Osteoblast (primary cell): ENCODE results near the gene MAP3K7. TPM values are rescaled to one million over a fixed set of nuclear protein-coding genes. Genes with fewer than 3 reads are reported as not detected.

ENCODE experiments used
- DNase-seq: peaks from one replicate; pipeline ENCODE4 v3.0.0; 2011; ENCODE audit warnings: low spot score, mixed read lengths; ENCODE audit not compliant: insufficient read length; ENCODE audit errors: missing footprints
- H2AFZ ChIP-seq: 2 replicates; pipeline ENCODE4 v1.6.0; 2011; ENCODE audit warnings: mild to moderate bottlenecking, low read length
- H3K27ac ChIP-seq: 2 replicates; pipeline ENCODE4 v1.5.1; 2011; ENCODE audit warnings: mild to moderate bottlenecking, low read depth, low read length, moderate library complexity
- H3K27me3 ChIP-seq: 2 replicates; pipeline ENCODE4 v1.6.0; 2012; ENCODE audit warnings: mild to moderate bottlenecking, control low read depth, inconsistent platforms, low read length, moderate library complexity; ENCODE audit not compliant: insufficient read depth
- H3K36me3 ChIP-seq: 2 replicates; pipeline ENCODE4 v1.5.1; 2011; ENCODE audit warnings: mild to moderate bottlenecking, low read length, control low read depth, moderate library complexity; ENCODE audit not compliant: insufficient read depth
- H3K4me1 ChIP-seq: 2 replicates; pipeline ENCODE4 v1.5.1; 2011; ENCODE audit warnings: mild to moderate bottlenecking, low read length, control low read depth, moderate library complexity; ENCODE audit not compliant: insufficient read depth
- H3K4me2 ChIP-seq: 2 replicates; pipeline ENCODE4 v1.6.0; 2011; ENCODE audit warnings: mild to moderate bottlenecking, low read length; ENCODE audit not compliant: insufficient read depth
- H3K4me3 ChIP-seq: fragments of 200-600 bp; sonication (generic); 3 replicates; pipeline ENCODE4 v1.5.1; 2012; ENCODE audit warnings: mild to moderate bottlenecking, low read length, inconsistent platforms; ENCODE audit not compliant: insufficient read depth
- H3K79me2 ChIP-seq: 2 replicates; pipeline ENCODE4 v1.6.0; 2012; ENCODE audit warnings: mild to moderate bottlenecking, low read length, control low read depth, inconsistent platforms; ENCODE audit not compliant: insufficient read depth
- H3K9me3 ChIP-seq: 2 replicates; pipeline ENCODE4 v1.5.1; 2011; ENCODE audit warnings: low read depth, low read length, control low read depth
- H4K20me1 ChIP-seq: 2 replicates; pipeline ENCODE4 v1.6.0; 2012; ENCODE audit warnings: mild to moderate bottlenecking, low read length, control low read depth; ENCODE audit not compliant: insufficient read depth
- total RNA-seq: library from RNA; depleted of rRNA; stranded (reverse); fragments of >200 nt; gene quantifications from 2 replicates; pipeline ENCODE4 v1.2.3, GENCODE V29; 2012
- TF ChIP-seq, protein P1 (sequence below): IDR thresholded peaks from 2 replicates; pipeline ENCODE4 v1.5.1; 2011; ENCODE audit warnings: mild to moderate bottlenecking, low read depth, low read length, moderate library complexity; ENCODE audit errors: extremely low read depth

MAP3K7 gene
- total RNA-seq, 1 donor: 38.4 TPM

DNA sequence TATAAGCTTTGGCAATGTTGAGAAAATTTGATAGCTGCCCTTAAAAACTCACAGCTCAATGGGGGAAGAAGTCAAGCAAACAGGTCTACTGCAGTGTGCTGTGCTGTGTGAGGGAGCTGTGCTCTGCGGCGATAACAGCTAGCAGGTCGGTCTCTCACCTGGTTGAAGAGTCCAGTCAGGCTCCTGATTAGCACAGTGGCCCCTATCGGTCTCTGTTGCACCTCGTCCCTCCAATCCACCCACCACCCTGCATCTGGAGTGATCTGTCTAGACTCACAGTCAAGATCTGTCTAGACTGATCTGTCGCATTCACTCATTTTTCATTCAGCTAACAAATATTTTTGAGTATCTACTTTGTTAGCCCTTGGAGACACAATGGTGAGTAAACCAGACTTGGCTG is 94.1 kb downstream of the MAP3K7 start:
- no peaks in the 10 kb centered on the region for H3K79me2 ChIP-seq
- no peaks in the 10 kb centered on the region for H3K36me3 ChIP-seq
- peaks cover 9% of the 10 kb centered on the region for H3K27me3 ChIP-seq
- H3K27ac ChIP-seq: no peak overlapping the region
- H3K9me3 ChIP-seq: no peaks in the 10 kb centered on the region
- TF ChIP-seq, protein P1, sequence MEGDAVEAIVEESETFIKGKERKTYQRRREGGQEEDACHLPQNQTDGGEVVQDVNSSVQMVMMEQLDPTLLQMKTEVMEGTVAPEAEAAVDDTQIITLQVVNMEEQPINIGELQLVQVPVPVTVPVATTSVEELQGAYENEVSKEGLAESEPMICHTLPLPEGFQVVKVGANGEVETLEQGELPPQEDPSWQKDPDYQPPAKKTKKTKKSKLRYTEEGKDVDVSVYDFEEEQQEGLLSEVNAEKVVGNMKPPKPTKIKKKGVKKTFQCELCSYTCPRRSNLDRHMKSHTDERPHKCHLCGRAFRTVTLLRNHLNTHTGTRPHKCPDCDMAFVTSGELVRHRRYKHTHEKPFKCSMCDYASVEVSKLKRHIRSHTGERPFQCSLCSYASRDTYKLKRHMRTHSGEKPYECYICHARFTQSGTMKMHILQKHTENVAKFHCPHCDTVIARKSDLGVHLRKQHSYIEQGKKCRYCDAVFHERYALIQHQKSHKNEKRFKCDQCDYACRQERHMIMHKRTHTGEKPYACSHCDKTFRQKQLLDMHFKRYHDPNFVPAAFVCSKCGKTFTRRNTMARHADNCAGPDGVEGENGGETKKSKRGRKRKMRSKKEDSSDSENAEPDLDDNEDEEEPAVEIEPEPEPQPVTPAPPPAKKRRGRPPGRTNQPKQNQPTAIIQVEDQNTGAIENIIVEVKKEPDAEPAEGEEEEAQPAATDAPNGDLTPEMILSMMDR: no peak
- no peak overlapping the region for H3K4me3 ChIP-seq
- H2AFZ ChIP-seq: no peak overlapping the region
- DNase-seq: no peak
- no peaks in the 10 kb centered on the region for H3K4me1 ChIP-seq
- H4K20me1 ChIP-seq: no peaks in the 10 kb centered on the region
- no peak overlapping the region for H3K4me2 ChIP-seq

DNA sequence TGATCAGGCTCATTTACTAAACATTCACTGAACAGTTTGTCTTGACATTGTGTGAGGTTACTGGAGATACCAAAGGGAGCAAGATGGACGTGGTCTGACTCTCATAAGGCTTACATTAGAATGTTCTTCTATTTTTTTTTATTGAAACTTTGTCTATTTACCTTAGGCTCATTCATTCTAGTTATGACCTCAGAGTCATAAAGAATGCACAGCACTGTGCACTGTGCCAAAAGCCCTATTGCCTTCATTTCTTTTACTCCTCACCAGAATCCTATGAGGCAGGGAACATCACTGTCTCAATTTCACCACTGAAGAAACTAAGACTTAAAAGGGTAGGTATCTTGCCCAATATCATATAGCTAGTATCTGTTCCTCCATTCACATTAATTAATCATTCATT is 94.5 kb downstream of the MAP3K7 start:
- no peaks in the 10 kb centered on the region for H3K4me1 ChIP-seq
- no peaks in the 10 kb centered on the region for H3K9me3 ChIP-seq
- H3K79me2 ChIP-seq: no peaks in the 10 kb centered on the region
- TF ChIP-seq, protein P1: no peak
- H3K36me3 ChIP-seq: no peaks in the 10 kb centered on the region
- no peak for DNase-seq
- no peak overlapping the region for H3K4me3 ChIP-seq
- no peaks in the 10 kb centered on the region for H4K20me1 ChIP-seq
- peaks cover 9% of the 10 kb centered on the region for H3K27me3 ChIP-seq
- H3K27ac ChIP-seq: no peak overlapping the region
- no peak overlapping the region for H3K4me2 ChIP-seq
- H2AFZ ChIP-seq: no peak overlapping the region

DNA sequence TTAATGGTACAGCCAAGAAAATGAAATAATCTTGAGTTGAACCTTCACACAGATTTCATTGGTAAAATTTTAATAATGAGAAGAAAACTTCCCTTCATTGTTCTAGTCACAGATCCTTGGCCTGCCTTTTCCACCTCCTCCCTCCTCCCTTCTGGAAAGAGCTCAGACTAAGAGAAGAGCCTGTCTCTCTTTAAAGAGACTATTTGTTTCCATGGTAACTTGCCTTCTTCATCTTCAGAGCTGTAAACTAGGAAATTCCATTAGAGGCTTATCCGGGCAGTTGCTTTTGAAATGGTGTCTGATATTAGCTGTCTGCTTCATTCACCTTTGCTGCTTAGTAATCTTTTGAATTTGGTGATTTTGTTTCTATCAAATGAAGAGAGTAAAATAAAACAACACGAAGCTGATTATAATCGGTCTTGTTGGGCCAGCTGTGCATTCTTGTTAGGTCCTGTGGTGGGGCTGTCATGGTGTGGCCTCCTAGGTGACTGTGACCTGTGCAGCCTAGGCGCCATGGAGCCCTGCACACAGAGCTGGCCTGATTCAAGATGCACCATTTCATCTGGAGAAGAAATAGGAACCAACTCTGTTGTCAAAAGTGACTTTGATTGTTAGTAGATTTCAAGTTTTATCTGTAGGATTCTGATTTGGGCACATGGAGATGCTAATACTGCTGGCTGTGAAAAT is 96.7 kb downstream of the MAP3K7 start:
- no peak overlapping the region for H3K4me2 ChIP-seq
- H3K79me2 ChIP-seq: no peaks in the 10 kb centered on the region
- H3K27ac ChIP-seq: no peak overlapping the region
- no peaks in the 10 kb centered on the region for H3K4me1 ChIP-seq
- no peaks in the 10 kb centered on the region for H3K9me3 ChIP-seq
- no peak overlapping the region for H2AFZ ChIP-seq
- peaks cover 9% of the 10 kb centered on the region for H3K27me3 ChIP-seq
- no peaks in the 10 kb centered on the region for H4K20me1 ChIP-seq
- no peaks in the 10 kb centered on the region for H3K36me3 ChIP-seq
- DNase-seq: no peak
- TF ChIP-seq, protein P1: no peak
- no peak overlapping the region for H3K4me3 ChIP-seq

DNA sequence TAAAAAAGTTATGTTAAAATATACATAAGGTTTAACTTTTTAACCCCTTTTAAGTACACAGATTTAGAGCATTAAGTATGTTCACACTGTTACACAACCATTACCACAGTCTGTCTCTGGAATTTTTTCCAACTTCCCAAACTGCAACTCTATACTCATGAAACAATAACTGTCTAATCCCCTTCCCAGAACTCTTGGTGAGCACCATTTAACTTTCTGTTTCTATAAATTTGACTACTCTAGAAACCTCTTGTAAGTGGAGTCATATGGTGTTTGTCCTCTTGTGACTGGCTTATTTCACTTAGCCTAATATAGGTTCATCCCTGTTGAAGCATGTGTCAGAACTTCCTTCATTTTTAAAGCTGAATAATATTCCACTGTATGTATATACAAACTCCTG is 98.1 kb downstream of the MAP3K7 start:
- no peak overlapping the region for H3K4me2 ChIP-seq
- TF ChIP-seq, protein P1: no peak
- no peaks in the 10 kb centered on the region for H3K9me3 ChIP-seq
- H3K4me1 ChIP-seq: no peaks in the 10 kb centered on the region
- no peak overlapping the region for H3K4me3 ChIP-seq
- no peaks in the 10 kb centered on the region for H3K79me2 ChIP-seq
- H3K36me3 ChIP-seq: no peaks in the 10 kb centered on the region
- H3K27me3 ChIP-seq: peaks cover 9% of the 10 kb centered on the region
- no peaks in the 10 kb centered on the region for H4K20me1 ChIP-seq
- H2AFZ ChIP-seq: no peak overlapping the region
- no peak for DNase-seq
- no peak overlapping the region for H3K27ac ChIP-seq
